GM19468 (cell line): Measurements from ENCODE around the gene EIF1B.

Experiments
- ATAC-seq: cut with Tn5 transposase; IDR thresholded peaks from one replicate; pipeline ENCODE4 v1.9.1; 2021; ENCODE audit warnings: mild to moderate bottlenecking, moderate library complexity, moderate number of reproducible peaks; ENCODE audit not compliant: unreplicated experiment; ENCODE audit errors: extremely low read depth

EIF1B gene

DNA sequence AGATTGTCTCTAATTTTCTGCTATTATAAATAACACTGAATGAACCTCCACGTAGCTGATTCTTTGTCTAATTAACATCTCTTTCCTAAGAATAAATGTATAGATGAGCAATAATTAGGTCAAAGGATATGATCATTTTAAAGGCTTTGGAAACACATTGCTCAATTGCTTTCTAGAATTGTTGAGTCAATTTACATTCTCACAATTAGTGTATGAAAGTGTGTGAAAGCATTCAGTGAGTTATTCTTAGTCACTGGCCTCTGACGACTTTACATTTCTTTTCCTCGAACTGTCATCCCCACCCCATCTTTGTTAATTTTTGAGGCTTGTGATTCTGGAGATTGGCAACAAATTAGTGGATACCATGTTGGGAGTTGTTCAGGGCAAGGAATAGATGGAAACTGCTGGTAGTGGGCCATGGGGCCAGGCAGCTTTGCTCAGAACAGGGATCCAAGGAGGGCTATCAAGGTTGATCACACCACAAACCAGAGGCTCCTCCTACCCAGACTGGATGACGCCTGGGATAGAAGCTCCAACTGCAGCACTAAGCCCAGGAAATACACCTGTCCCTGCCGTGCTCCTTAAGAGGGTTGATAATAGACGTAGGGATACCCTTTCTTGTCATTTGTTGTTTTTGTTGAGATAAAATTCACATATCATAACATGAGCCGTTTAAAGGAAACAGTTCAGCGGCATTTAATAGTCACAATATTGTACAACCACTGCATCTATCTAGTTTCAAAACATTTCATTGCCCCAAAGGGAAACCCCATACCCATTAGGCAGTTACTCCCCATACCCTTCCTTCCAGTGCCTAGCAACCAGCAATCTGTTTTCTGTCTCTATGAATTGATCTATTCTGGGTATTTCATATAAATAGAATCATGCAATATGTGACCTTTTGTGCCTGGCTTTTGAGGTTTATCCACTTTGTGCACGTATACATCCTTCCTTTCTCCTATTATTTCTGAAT, 27.9 kb downstream of the EIF1B start:
- ATAC-seq, result no peak

DNA sequence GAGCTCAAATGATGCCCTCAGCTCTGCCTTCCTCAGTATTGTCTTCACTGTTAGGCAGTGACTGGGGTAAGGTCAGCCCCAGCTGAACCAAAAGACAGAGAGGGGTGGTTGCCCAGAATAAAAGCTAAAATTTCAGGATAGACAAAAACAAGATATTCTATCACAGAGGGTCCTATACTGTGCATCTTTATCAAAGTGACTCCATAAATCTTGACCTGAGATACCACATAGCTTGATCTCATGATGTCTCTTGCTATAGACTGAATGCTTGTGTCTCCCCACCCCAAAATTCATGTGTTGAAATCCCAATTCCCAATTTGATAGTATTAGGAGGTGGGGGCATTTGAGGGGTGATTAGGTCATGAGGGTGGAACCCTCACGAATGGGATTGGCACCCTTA, 30.4 kb downstream of the EIF1B start:
- no peak for ATAC-seq

DNA sequence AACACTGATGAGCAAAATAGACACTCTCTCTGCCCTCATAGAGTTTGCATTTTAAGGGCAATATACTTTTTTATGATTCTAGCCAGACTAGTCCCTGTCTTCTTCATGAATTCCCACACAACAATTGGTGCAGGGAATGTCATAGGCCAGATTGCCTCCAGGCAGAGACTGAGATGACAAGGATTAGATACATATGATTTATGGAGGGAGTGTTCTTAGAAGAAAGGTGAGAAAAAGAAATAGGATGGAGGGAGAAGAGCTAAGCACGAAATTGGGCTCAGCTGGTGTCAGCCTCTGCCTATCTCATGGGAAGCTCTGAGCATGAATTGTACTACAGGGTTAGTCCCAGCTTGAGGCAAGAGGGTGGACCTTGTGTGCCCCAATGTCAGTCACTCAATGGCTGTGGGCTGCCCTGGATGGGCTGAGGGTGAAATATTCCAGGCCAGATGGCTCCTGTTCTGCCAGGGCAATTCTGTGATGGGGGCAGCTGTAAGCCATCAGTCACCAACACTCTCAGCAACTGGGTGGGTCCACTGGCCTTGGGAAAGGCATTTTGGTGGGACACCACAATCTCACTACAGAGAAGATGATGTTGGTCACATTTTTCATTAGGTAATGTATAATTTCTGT, 31.1 kb downstream of the EIF1B start:
- ATAC-seq, result no peak

DNA sequence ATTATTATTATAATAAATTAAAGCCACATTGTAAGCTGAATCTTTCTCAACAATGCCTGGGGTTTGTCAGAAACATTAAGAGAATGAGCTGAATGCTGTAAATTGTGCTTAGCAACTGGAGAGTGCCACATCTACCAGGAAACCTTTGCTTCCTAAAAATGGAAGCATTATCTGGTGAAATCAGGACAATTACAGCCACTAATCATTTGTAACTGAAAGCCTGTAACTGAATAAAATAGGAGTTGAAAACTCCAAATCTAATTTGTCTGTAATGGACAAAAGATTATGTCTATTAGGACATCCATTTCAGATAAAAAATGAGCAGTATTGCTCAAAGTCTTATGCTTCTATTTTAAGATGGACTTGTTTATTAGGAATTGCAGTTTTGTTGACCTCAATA, 32.2 kb downstream of the EIF1B start:
- ATAC-seq, result no peak

DNA sequence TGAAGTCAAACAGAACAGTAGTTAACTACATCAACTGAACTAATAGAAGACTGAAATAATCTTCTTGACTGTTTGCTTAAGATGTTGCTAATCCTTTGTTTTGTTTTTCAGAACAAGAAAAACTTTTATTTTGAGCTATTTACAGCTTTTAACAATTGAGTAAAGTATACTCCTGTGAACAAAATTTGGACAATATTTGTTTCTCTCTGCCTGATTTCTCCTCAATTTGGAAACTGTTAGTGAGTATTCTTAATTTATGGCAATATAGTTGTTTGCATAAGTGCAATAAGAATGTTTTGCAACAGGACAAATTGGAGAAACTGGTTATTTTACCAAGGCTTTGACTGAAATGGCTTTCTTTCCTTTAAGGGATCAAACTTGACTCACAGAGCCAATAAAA, 41.0 kb downstream of the EIF1B start:
- no peak for ATAC-seq

DNA sequence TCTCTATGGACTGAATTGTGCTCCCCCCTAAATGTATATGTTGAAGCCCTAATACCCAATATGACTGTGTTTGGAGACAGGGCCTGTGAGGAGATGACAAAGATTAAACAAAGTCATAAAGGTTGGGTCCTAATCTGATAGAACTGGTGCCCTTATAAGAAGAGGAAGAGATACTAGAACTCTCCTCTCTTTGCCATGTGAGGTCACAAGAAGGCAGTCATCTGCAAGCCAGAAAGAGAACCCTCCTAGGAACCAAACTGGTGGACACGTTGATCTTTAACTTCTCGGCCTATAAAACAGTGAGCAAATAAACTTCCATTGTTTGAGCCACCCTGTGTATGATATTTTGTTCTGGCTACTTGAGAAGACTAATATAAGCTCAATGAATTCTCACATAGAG, 45.9 kb downstream of the EIF1B start:
- ATAC-seq, result no peak

DNA sequence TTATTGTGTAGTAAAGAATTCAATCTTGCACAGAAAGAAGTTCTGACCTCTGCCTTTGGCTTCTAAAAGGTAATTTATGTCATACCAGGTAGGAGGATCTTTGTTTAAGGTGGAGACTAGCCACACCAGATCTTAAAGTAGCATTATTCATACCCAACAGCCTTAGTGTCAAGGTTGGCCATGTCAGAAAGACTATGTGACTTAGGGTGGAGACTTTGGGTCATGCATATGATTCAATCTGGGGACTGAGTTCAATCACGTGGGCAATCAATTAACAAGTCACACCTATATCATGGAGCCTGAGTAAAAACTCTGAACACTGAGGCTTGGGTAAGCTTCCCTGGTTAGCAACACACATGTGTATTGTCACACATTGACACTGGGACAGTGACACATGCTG, 48.9 kb downstream of the EIF1B start:
- ATAC-seq, result no peak
